WTC11 (cell line): Measurements from ENCODE around the gene IGSF9B. TPM values are rescaled to one million over a fixed set of nuclear protein-coding genes. Genes with fewer than 3 reads are reported as not detected.

Experiments used
- ATAC-seq: fragments of 200-7000 bp; cut with Tn5 transposase; 2 replicates; pipeline ENCODE4 v1.10.0; 2021; ENCODE audit warnings: mild to moderate bottlenecking, moderate library complexity
- CTCF ChIA-PET: fragments of 300-600 bp; sonication (Branson Sonifier 250); formaldehyde crosslinking; loops from one replicate; lab custom pipeline; 2021; ENCODE audit warnings: antibody characterized with exemption; lab: Charles Lee
- POLR2A ChIA-PET: fragments of 350-600 bp; sonication (Branson Sonifier 250); formaldehyde crosslinking; loops from one replicate; lab custom pipeline; 2021; ENCODE audit warnings: antibody characterized with exemption; lab: Charles Lee
- DNase-seq: peaks from one replicate; pipeline ENCODE4 v3.0.0; 2021; ENCODE audit warnings: low spot score
- H3K27ac Mint-ChIP-seq: 2 replicates; pipeline ENCODE4 v1.8.0; 2021; ENCODE audit warnings: mixed read lengths
- H3K27me3 Mint-ChIP-seq: 2 replicates; pipeline ENCODE4 v1.8.0; 2021; ENCODE audit warnings: low read depth, mild to moderate bottlenecking, moderate library complexity, mixed read lengths
- H3K36me3 Mint-ChIP-seq: 2 replicates; pipeline ENCODE4 v1.8.0; 2021; ENCODE audit warnings: mixed read lengths
- H3K4me1 Mint-ChIP-seq: 2 replicates; pipeline ENCODE4 v1.8.0; 2022; ENCODE audit warnings: mixed read lengths
- H3K4me3 Mint-ChIP-seq: 2 replicates; pipeline ENCODE4 v1.8.0; 2021; ENCODE audit warnings: mild to moderate bottlenecking, moderate library complexity, mixed read lengths
- H3K9me3 Mint-ChIP-seq: 2 replicates; pipeline ENCODE4 v1.8.0; 2021; ENCODE audit warnings: mixed read lengths
- AR ChIP-seq: fragments of 250-450 bp; sonication (Bioruptor Pico); IDR thresholded peaks from 2 replicates; pipeline ENCODE4 v1.9.0; 2021; ENCODE audit warnings: mild to moderate bottlenecking
- ATF6 ChIP-seq: sonication (generic); formaldehyde crosslinking; IDR thresholded peaks from 2 replicates; pipeline ENCODE4 v1.8.1; 2023; ENCODE audit warnings: mild to moderate bottlenecking, missing genetic modification reagents
- CREB1 ChIP-seq: sonication (generic); formaldehyde crosslinking; IDR thresholded peaks from 2 replicates; pipeline ENCODE4 v1.8.0; 2023; ENCODE audit warnings: mild to moderate bottlenecking, missing genetic modification reagents
- E2F4 ChIP-seq: sonication (generic); formaldehyde crosslinking; IDR thresholded peaks from 2 replicates; pipeline ENCODE4 v1.8.1; 2022; ENCODE audit warnings: low read depth, mild to moderate bottlenecking, moderate library complexity, missing genetic modification reagents, borderline replicate concordance
- FOXK1 ChIP-seq: sonication (generic); formaldehyde crosslinking; IDR thresholded peaks from 2 replicates; pipeline ENCODE4 v1.8.0; 2022; ENCODE audit warnings: mild to moderate bottlenecking, moderate library complexity, missing genetic modification reagents
- GTF2I ChIP-seq: fragments of 250-450 bp; sonication (Bioruptor Pico); conservative IDR thresholded peaks from 2 replicates; pipeline ENCODE4 v1.4.0; 2021; ENCODE audit warnings: mild to moderate bottlenecking
- JAZF1 ChIP-seq: fragments of 250-450 bp; sonication (Bioruptor Pico); IDR thresholded peaks from 2 replicates; pipeline ENCODE4 v1.9.0; 2021; ENCODE audit warnings: moderate library complexity, mild to moderate bottlenecking, inconsistent platforms
- MXD4 ChIP-seq: fragments of 250-450 bp; sonication (Bioruptor Pico); IDR thresholded peaks from 2 replicates; pipeline ENCODE4 v1.8.0; 2021; ENCODE audit warnings: mild to moderate bottlenecking, moderate library complexity, borderline replicate concordance
- STAT6 ChIP-seq: sonication (generic); formaldehyde crosslinking; conservative IDR thresholded peaks from 2 replicates; pipeline ENCODE4 v1.8.1; 2023; ENCODE audit warnings: mild to moderate bottlenecking, low read depth, missing genetic modification reagents, moderate library complexity
- ZBTB21 ChIP-seq: sonication (generic); formaldehyde crosslinking; IDR thresholded peaks from 2 replicates; pipeline ENCODE4 v1.8.1; 2023; ENCODE audit warnings: mild to moderate bottlenecking, missing genetic modification reagents, borderline replicate concordance
- ZNF219 ChIP-seq: sonication (generic); formaldehyde crosslinking; IDR thresholded peaks from 2 replicates; pipeline ENCODE4 v1.8.0; 2023; ENCODE audit warnings: missing genetic modification reagents, mild to moderate bottlenecking, borderline replicate concordance
- ZNF423 ChIP-seq: fragments of 250-450 bp; sonication (Bioruptor Pico); IDR thresholded peaks from 2 replicates; pipeline ENCODE4 v2.1.2; 2022; ENCODE audit warnings: mild to moderate bottlenecking, moderate library complexity
- ZSCAN18 ChIP-seq: fragments of 250-450 bp; sonication (Bioruptor Pico); IDR thresholded peaks from 2 replicates; pipeline ENCODE4 v2.1.2; 2022; ENCODE audit warnings: mild to moderate bottlenecking, moderate library complexity
- total RNA-seq: library from RNA; stranded (reverse); gene quantifications from 3 replicates; pipeline ENCODE4 v1.2.3, GENCODE V29; 2021
- TF ChIP-seq, protein P1 (sequence below): sonication (generic); formaldehyde crosslinking; IDR thresholded peaks from 2 replicates; pipeline ENCODE4 v1.8.1; 2022; ENCODE audit warnings: mild to moderate bottlenecking, moderate library complexity, missing genetic modification reagents
- TF ChIP-seq, protein P2 (sequence below): fragments of 200-600 bp; IDR thresholded peaks from 2 replicates; pipeline ENCODE4 v1.8.0; 2022; ENCODE audit warnings: antibody characterized with exemption
- TF ChIP-seq, protein P3 (sequence below): fragments of 250-450 bp; sonication (Bioruptor Pico); IDR thresholded peaks from 2 replicates; pipeline ENCODE4 v1.9.0; 2021; ENCODE audit warnings: moderate library complexity, mild to moderate bottlenecking, inconsistent platforms, borderline replicate concordance
- TF ChIP-seq, protein P4 (sequence below): sonication (generic); formaldehyde crosslinking; conservative IDR thresholded peaks from 2 replicates; pipeline ENCODE4 v1.8.1; 2022; ENCODE audit warnings: mild to moderate bottlenecking, missing genetic modification reagents

Gene IGSF9B
- total RNA-seq, 1 experiment from 2014 or later: 52.7 TPM

DNA sequence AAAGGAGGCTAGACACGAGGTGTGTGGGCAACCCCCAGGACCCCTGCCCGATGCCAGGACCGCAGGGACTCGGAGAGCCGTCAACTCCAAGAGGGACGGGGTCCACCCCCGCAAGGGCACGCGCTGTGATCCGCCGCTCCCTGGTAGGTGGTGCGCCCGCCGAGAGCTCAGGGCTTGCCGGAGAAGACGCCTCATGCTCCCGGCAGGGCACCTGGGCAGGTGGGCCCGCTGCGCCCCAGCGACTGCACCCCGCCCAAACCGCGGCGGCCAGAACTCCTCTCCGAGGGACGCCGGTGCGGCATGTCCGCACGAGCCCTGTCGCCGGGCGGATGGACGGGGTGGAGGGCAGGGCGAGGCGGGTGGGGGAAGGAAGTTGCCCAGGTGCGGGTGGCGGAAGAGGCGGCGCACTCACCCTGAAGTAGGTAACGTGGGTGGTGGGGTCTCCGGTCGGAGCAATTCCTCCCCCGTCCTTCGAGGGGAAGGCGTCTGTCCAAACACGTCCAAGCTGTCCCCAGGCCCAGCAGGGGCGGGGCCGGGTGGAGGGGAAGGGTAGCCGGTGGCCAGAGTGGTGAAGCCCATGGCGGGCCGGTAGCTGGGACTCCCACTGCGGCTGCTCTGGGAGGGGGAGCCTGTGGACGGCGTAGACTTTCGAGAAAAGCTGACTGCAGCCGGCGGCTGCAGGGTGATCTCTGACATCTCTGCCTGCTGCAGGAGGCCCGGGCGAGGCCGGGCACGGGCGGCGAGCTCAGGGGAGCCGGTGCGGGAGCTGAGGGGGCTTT, 37.2 kb downstream of the IGSF9B start:
- Mint-ChIP-seq H3K4me3 (no peak overlapping the region), H3K27ac (no peak overlapping the region)

DNA sequence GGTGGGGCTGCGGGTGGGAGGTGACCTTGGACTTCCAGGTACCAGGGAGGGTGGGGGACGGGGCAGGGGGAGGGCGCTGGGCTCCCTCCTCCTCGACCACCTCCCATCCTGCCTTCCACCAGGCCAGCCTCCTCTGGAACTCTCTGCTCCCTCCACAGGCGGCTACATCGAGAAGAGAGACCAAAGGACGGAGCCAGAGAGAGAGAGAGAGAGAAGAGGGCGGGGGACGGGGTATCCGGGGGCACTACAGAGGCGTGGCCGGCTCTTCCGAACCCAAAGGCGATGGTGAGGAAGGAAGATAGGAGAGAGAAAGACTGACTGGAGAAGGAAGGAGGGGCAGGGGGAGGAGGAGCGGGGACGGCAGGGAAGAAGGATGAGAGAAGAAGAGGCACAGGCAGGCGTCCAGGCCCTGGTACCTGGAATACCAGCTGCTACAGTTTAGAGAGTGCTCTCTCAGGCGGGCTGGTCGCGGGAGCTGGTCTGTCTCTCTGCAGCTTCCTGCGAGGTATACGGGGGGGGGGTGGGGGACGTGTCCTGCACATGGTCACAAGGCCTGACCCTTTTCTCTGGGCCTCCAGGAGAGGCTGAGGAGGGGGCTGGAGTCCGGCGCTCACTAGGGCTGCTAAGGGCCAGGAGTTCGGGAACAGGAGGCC, 38.0 kb downstream of the IGSF9B start:
- H3K4me3 Mint-ChIP-seq: peak overlapping the region; percentile 41; the same call in 1 of the 2 replicates
- no peak overlapping the region for H3K27ac Mint-ChIP-seq
- ChIA-PET POLR2A (no interaction called here), CTCF (interaction anchor here (0.6 to 3.7 kb wide), 7 partner anchors 9 to 180 kb away, joined by 3 to 30 read pairs (median 4); no protein-coding TSS in a partner anchor)
- no peaks in the 10 kb centered on the region for H3K9me3 Mint-ChIP-seq
- H3K4me1 Mint-ChIP-seq: peaks cover 4% of the 10 kb centered on the region
- no peaks in the 10 kb centered on the region for H3K27me3 Mint-ChIP-seq
- peaks cover 22% of the 10 kb centered on the region for H3K36me3 Mint-ChIP-seq
- no peak for DNase-seq
- no peak; the same call in none of the 2 replicates for ATAC-seq
- TF ChIP-seq CREB1 (CRISPR knock-in tag) (no peak), JAZF1 (CRISPR knock-in tag) (no peak), ZSCAN18 (no peak), FOXK1 (no peak), MXD4 (CRISPR knock-in tag) (no peak), E2F4 (CRISPR knock-in tag) (no peak), GTF2I (CRISPR knock-in tag) (no peak), ZBTB21 (CRISPR knock-in tag) (no peak), ATF6 (CRISPR knock-in tag) (no peak), ZNF423 (CRISPR knock-in tag) (no peak), ZNF219 (no peak), AR (CRISPR knock-in tag) (no peak), STAT6 (CRISPR knock-in tag) (no peak)
- TF ChIP-seq, protein P1, sequence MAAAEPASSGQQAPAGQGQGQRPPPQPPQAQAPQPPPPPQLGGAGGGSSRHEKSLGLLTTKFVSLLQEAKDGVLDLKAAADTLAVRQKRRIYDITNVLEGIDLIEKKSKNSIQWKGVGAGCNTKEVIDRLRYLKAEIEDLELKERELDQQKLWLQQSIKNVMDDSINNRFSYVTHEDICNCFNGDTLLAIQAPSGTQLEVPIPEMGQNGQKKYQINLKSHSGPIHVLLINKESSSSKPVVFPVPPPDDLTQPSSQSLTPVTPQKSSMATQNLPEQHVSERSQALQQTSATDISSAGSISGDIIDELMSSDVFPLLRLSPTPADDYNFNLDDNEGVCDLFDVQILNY (CRISPR knock-in tag): no peak
- TF ChIP-seq, protein P2, sequence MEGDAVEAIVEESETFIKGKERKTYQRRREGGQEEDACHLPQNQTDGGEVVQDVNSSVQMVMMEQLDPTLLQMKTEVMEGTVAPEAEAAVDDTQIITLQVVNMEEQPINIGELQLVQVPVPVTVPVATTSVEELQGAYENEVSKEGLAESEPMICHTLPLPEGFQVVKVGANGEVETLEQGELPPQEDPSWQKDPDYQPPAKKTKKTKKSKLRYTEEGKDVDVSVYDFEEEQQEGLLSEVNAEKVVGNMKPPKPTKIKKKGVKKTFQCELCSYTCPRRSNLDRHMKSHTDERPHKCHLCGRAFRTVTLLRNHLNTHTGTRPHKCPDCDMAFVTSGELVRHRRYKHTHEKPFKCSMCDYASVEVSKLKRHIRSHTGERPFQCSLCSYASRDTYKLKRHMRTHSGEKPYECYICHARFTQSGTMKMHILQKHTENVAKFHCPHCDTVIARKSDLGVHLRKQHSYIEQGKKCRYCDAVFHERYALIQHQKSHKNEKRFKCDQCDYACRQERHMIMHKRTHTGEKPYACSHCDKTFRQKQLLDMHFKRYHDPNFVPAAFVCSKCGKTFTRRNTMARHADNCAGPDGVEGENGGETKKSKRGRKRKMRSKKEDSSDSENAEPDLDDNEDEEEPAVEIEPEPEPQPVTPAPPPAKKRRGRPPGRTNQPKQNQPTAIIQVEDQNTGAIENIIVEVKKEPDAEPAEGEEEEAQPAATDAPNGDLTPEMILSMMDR: no peak
- TF ChIP-seq, protein P3, sequence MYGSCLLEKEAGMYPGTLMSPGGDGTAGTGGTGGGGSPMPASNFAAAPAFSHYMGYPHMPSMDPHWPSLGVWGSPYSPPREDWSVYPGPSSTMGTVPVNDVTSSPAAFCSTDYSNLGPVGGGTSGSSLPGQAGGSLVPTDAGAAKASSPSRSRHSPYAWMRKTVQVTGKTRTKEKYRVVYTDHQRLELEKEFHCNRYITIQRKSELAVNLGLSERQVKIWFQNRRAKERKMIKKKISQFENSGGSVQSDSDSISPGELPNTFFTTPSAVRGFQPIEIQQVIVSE (CRISPR knock-in tag): no peak

More for the DNA sequence above, 37.2 kb downstream of the IGSF9B start:
- ChIA-PET CTCF (interaction anchor here (0.6 to 3.7 kb wide), 3 partner anchors 8 to 85 kb away, joined by 3 to 30 read pairs (median 3); no protein-coding TSS in a partner anchor), POLR2A (no interaction called here)
- no peaks in the 10 kb centered on the region for H3K9me3 Mint-ChIP-seq
- peaks cover 4% of the 10 kb centered on the region for H3K4me1 Mint-ChIP-seq
- H3K36me3 Mint-ChIP-seq: peaks cover 22% of the 10 kb centered on the region
- TF ChIP-seq, protein P4, sequence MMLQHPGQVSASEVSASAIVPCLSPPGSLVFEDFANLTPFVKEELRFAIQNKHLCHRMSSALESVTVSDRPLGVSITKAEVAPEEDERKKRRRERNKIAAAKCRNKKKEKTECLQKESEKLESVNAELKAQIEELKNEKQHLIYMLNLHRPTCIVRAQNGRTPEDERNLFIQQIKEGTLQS (CRISPR knock-in tag): no peak
- ATAC-seq: no peak; the same call in 1 of the 2 replicates
- peak; percentile 20 for DNase-seq
- no peaks in the 10 kb centered on the region for H3K27me3 Mint-ChIP-seq
